GM12878 (cell line): ENCODE results near the gene C6orf15. TPM values are rescaled to one million over a fixed set of nuclear protein-coding genes. Genes with fewer than 3 reads are reported as not detected.

Source experiments
- ATAC-seq: fragments of 200-7000 bp; cut with Tn5 transposase; 3 replicates; pipeline ENCODE4 v1.9.1; 2020; ENCODE audit warnings: mild to moderate bottlenecking, moderate library complexity
- BruUV-seq: library from RNA; stranded (reverse); fragments of 400-500 nt; replicated peaks from 2 replicates; lab custom pipeline; 2021; lab: Mats Ljungman, UMichigan
- CTCF ChIA-PET: fragments of 300-600 bp; sonication (Branson Sonifier 250); formaldehyde crosslinking; extraction: SDS; loops from one replicate; lab custom pipeline; 2021; ENCODE audit warnings: inconsistent platforms; lab: Yijun Ruan, JAX
- POLR2A ChIA-PET: fragments of 350-600 bp; formaldehyde crosslinking; extraction: SDS; loops from one replicate; lab custom pipeline; 2021; ENCODE audit warnings: inconsistent platforms; lab: Charles Lee
- RAD21 ChIA-PET: fragments of 300-600 bp; sonication (Branson Sonifier 250); formaldehyde crosslinking; loops from one replicate; lab custom pipeline; 2023; ENCODE audit warnings: antibody characterized with exemption; ENCODE audit not compliant: unreplicated experiment; lab: Charles Lee
- SMC1A ChIA-PET: fragments of 300-600 bp; sonication (Branson Sonifier 250); formaldehyde crosslinking; loops from one replicate; lab custom pipeline; 2023; ENCODE audit not compliant: unreplicated experiment, uncharacterized antibody; lab: Charles Lee
- DNase-seq: peaks from one replicate; pipeline ENCODE4 v3.0.0-alpha.2; 2011; ENCODE audit warnings: low read depth, low spot score
- FAIRE-seq: peaks from 3 replicates; lab custom pipeline; 2011; peaks lifted over from hg19 to GRCh38; lab: Jason Lieb, UNC
- H2AFZ ChIP-seq: 2 replicates; pipeline ENCODE4 v1.6.0; 2011; ENCODE audit warnings: low read depth, low read length, control low read depth; ENCODE audit not compliant: control insufficient read depth
- H3K27ac ChIP-seq: 2 replicates; pipeline ENCODE4 v1.5.1; 2011; ENCODE audit warnings: control low read depth; ENCODE audit not compliant: control insufficient read depth, insufficient read depth
- H3K27me3 ChIP-seq, 2 experiments: replicated peaks in 1 of 2; 2 replicates each; pipeline versions ENCODE4 v1.6.0 to v1.6.1; 2011; ENCODE audit warnings: low read length in 1 of 2; ENCODE audit not compliant: control insufficient read depth in 2 of 2, insufficient read depth in 2 of 2
- H3K36me3 ChIP-seq, 2 experiments: 2 replicates each; pipeline ENCODE4 v1.5.1; 2011; ENCODE audit warnings: low read length in 1 of 2; ENCODE audit not compliant: control insufficient read depth in 2 of 2, insufficient read depth in 2 of 2
- H3K4me1 ChIP-seq: 2 replicates; pipeline ENCODE4 v1.6.1; 2011; ENCODE audit warnings: mild to moderate bottlenecking, low read length, moderate library complexity, mixed read lengths; ENCODE audit not compliant: control insufficient read depth, insufficient read depth
- H3K4me2 ChIP-seq: 2 replicates; pipeline ENCODE4 v1.6.0; 2011; ENCODE audit warnings: control low read depth; ENCODE audit not compliant: control insufficient read depth, insufficient read depth
- H3K4me3 ChIP-seq: fragments of 200-600 bp; sonication (generic); 2 replicates; pipeline ENCODE4 v1.5.1; 2016
- H3K79me2 ChIP-seq: 2 replicates; pipeline ENCODE4 v1.6.0; 2011; ENCODE audit warnings: low read length; ENCODE audit not compliant: control insufficient read depth, insufficient read depth
- H3K9ac ChIP-seq: 2 replicates; pipeline ENCODE4 v1.8.0; 2011; ENCODE audit warnings: low read length, control low read depth, mixed read lengths; ENCODE audit not compliant: control insufficient read depth, insufficient read depth
- H3K9me3 ChIP-seq: replicated peaks from 3 replicates; pipeline ENCODE4 v1.5.1; 2011; ENCODE audit warnings: mild to moderate bottlenecking, low read length; ENCODE audit not compliant: control insufficient read depth, insufficient read depth
- H4K20me1 ChIP-seq: 2 replicates; pipeline ENCODE4 v1.6.0; 2011; ENCODE audit not compliant: control insufficient read depth, insufficient read depth
- CHD1 ChIP-seq: IDR thresholded peaks from 2 replicates; pipeline ENCODE4 v1.6.1; 2012; ENCODE audit warnings: low read depth, low read length, improper control_type of control experiment
- ESRRA ChIP-seq: IDR thresholded peaks from 2 replicates; pipeline ENCODE4 v1.6.1; 2012; ENCODE audit warnings: mild to moderate bottlenecking, low read length, improper control_type of control experiment
- HCFC1 ChIP-seq: fragments of 150-350 bp; IDR thresholded peaks from 2 replicates; pipeline ENCODE4 v1.6.1; 2014; ENCODE audit warnings: low read length
- HDAC2 ChIP-seq: fragments of 200-600 bp; sonication (generic); IDR thresholded peaks from 2 replicates; pipeline ENCODE4 v1.6.1; 2017
- HDAC6 ChIP-seq: fragments of 200-600 bp; sonication (generic); IDR thresholded peaks from one replicate; pipeline ENCODE4 v1.8.0; 2017; ENCODE audit warnings: antibody characterized with exemption; ENCODE audit not compliant: unreplicated experiment
- IRF5 ChIP-seq: fragments of 450-650 bp; IDR thresholded peaks from 2 replicates; pipeline ENCODE4 v1.6.1; 2017; ENCODE audit warnings: borderline replicate concordance
- JUNB ChIP-seq: IDR thresholded peaks from 2 replicates; pipeline ENCODE4 v1.6.1; 2016; ENCODE audit warnings: antibody characterized with exemption, mild to moderate bottlenecking
- JUND ChIP-seq: IDR thresholded peaks from 2 replicates; pipeline ENCODE4 v1.6.1; 2012; ENCODE audit warnings: low read depth, mild to moderate bottlenecking, low read length, improper control_type of control experiment, moderate library complexity
- KAT2A ChIP-seq: conservative IDR thresholded peaks from 2 replicates; pipeline ENCODE4 v1.6.1; 2011; ENCODE audit warnings: low read depth, low read length; ENCODE audit not compliant: control insufficient read depth
- NR2C1 ChIP-seq: fragments of 450-650 bp; IDR thresholded peaks from 2 replicates; pipeline ENCODE4 v1.6.1; 2017; ENCODE audit warnings: antibody characterized with exemption, mild to moderate bottlenecking, moderate library complexity
- PKNOX1 ChIP-seq: fragments of 450-650 bp; IDR thresholded peaks from 2 replicates; pipeline ENCODE4 v1.6.1; 2016; ENCODE audit warnings: mild to moderate bottlenecking
- RUNX3 ChIP-seq: IDR thresholded peaks from 2 replicates; pipeline ENCODE4 v1.6.1; 2012; ENCODE audit warnings: low read length, inconsistent platforms
- SKIL ChIP-seq: fragments of 450-650 bp; IDR thresholded peaks from 2 replicates; pipeline ENCODE4 v1.6.1; 2017; ENCODE audit warnings: mild to moderate bottlenecking, low read depth, inconsistent platforms; ENCODE audit not compliant: poor library complexity, severe bottlenecking
- SMARCA5 ChIP-seq: fragments of 450-650 bp; IDR thresholded peaks from 2 replicates; pipeline ENCODE4 v1.6.1; 2017; ENCODE audit warnings: mild to moderate bottlenecking
- TCF12 ChIP-seq: IDR thresholded peaks from 2 replicates; pipeline ENCODE4 v1.6.1; 2011; ENCODE audit warnings: low read depth, mild to moderate bottlenecking, low read length
- ZNF24 ChIP-seq: fragments of 450-650 bp; IDR thresholded peaks from 2 replicates; pipeline ENCODE4 v1.6.1; 2017; ENCODE audit warnings: antibody characterized with exemption, mild to moderate bottlenecking
- WGBS: methylation state at CpG from one replicate; pipeline ENCODE4 v1.1.6; 2016; ENCODE audit warnings: low lambda C conversion rate; ENCODE audit not compliant: insufficient replicate concordance, insufficient coverage; ENCODE audit errors: missing lambda C conversion rate; 5-methylcytosine and 5-hydroxymethylcytosine counted together
- in situ Hi-C: fragments of 300-500 bp; cut with MboI; formaldehyde crosslinking; loops from 9 replicates; pipeline ENCODE4 v1.14.3; 2018; ENCODE audit warnings: mixed read lengths
- intact Hi-C: fragments of 100-400 bp; cut with micrococcal nuclease; formaldehyde crosslinking; loops from one replicate; pipeline ENCODE4 v1.14.2; 2022; ENCODE audit not compliant: unreplicated experiment
- polyA plus RNA-seq, 11 experiments: library from polyadenylated mRNA; depleted of rRNA in 4 of 11; unstranded in 6 of 11; stranded (reverse) in 5 of 11; fragments of >200 nt; fragmentation: Nextera tagmentation in 4 of 11; fragmentation: Illumina TruSeq in 1 of 11; extraction: Ambion mirVana in 4 of 11; extraction: Trizol in 1 of 11; gene quantifications; 1 replicate in 1 of 11; 2 replicates in 10 of 11; pipeline versions ENCODE4 v1.2.1 to v1.2.3, GENCODE V29; 2011 to 2016; ENCODE audit warnings: inconsistent platforms in 2 of 11, missing spikeins in 2 of 11, low read depth in 1 of 11
- total RNA-seq, 4 experiments: library from RNA; depleted of rRNA in 3 of 4; stranded (reverse); fragments of >200 nt in 3 of 4; fragmentation: Illumina TruSeq in 1 of 4; extraction: Trizol in 1 of 4; gene quantifications; 2 replicates each; pipeline versions ENCODE4 v1.2.1 to v1.2.3, GENCODE V29; 2013 to 2021
- TF ChIP-seq, protein P1 (sequence below): fragments of 450-650 bp; IDR thresholded peaks from 2 replicates; pipeline ENCODE4 v1.6.1; 2017; ENCODE audit warnings: mild to moderate bottlenecking, moderate library complexity

Gene C6orf15
- total and polyA plus RNA-seq, 10 of the 15 experiments (the other 5 are each of a cell fraction or from before 2014, with no cell fraction given), result not detected

- TF ChIP-seq HDAC6 (no peak), CHD1 (no peak), HDAC2 (no peak)
- TF ChIP-seq, protein P1, sequence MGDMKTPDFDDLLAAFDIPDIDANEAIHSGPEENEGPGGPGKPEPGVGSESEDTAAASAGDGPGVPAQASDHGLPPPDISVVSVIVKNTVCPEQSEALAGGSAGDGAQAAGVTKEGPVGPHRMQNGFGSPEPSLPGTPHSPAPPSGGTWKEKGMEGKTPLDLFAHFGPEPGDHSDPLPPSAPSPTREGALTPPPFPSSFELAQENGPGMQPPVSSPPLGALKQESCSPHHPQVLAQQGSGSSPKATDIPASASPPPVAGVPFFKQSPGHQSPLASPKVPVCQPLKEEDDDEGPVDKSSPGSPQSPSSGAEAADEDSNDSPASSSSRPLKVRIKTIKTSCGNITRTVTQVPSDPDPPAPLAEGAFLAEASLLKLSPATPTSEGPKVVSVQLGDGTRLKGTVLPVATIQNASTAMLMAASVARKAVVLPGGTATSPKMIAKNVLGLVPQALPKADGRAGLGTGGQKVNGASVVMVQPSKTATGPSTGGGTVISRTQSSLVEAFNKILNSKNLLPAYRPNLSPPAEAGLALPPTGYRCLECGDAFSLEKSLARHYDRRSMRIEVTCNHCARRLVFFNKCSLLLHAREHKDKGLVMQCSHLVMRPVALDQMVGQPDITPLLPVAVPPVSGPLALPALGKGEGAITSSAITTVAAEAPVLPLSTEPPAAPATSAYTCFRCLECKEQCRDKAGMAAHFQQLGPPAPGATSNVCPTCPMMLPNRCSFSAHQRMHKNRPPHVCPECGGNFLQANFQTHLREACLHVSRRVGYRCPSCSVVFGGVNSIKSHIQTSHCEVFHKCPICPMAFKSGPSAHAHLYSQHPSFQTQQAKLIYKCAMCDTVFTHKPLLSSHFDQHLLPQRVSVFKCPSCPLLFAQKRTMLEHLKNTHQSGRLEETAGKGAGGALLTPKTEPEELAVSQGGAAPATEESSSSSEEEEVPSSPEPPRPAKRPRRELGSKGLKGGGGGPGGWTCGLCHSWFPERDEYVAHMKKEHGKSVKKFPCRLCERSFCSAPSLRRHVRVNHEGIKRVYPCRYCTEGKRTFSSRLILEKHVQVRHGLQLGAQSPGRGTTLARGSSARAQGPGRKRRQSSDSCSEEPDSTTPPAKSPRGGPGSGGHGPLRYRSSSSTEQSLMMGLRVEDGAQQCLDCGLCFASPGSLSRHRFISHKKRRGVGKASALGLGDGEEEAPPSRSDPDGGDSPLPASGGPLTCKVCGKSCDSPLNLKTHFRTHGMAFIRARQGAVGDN, result no peak
Measured at GRCh38 chr6:31145386-31145785, 33.0 kb upstream of the C6orf15 start (continued).

DNA sequence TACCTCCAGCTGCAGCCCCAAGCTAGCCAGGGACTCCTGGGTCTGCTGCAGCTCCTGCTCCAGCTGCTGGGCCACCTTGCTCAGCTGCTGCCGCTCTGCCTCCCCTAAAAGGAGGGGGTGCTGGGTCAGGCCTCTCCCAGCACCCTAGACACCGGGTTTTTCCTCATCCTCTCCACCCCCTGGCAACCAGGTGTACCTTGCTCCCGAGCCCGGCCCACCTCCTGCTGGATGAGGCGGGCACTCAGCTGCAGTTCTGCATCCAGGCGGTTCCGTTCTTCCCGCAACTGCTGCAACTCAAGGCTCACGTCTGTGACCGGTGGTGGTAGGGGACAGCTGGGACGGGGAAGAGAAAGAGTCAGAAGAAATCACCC is 32.6 kb upstream of the C6orf15 start:
- CTCF ChIA-PET, result interaction anchor here (1.0 to 22.9 kb wide), 4 partner anchors 15 to 221 kb away, joined by 3 to 326 read pairs (median 4); no protein-coding TSS in a partner anchor
- no peak overlapping the region for H3K27ac ChIP-seq
- no peaks in the 10 kb centered on the region for H3K9me3 ChIP-seq
- H3K4me3 ChIP-seq, result no peak overlapping the region
- WGBS, result 80% methylated on average over 11 of the region's 11 CpGs
- SMC1A ChIA-PET, result interaction anchor here (2.0 kb wide), 1 partner anchor 47 kb away, joined by 10 read pairs; no protein-coding TSS in a partner anchor
- peaks cover 0 to 4% of the 10 kb centered on the region in 2 experiments; a peak in 1 of 4 replicates for H3K36me3 ChIP-seq
- no peak overlapping the region for H3K9ac ChIP-seq
- ATAC-seq, result no peak
- H3K79me2 ChIP-seq, result no peaks in the 10 kb centered on the region
- BruUV-seq, result no TSS peak
- RAD21 ChIA-PET, result no interaction called here
- H3K4me2 ChIP-seq, result no peak overlapping the region
- no peak overlapping the region for H2AFZ ChIP-seq
- H3K27me3 ChIP-seq, result no peaks in the 10 kb centered on the region
- no peak for DNase-seq
- intact Hi-C loops, result no loop called here
- H3K4me1 ChIP-seq, result peaks cover 4% of the 10 kb centered on the region; the same call in 1 of the 2 replicates
- POLR2A ChIA-PET, result interaction anchor here (1.2 to 1.3 kb wide), 2 partner anchors 20 to 58 kb away, joined by 3 read pairs; no protein-coding TSS in a partner anchor
- in situ Hi-C loops, result no loop called here
- no peaks in the 10 kb centered on the region for H4K20me1 ChIP-seq
- FAIRE-seq, result no peak
- TF ChIP-seq NR2C1 (no peak), SMARCA5 (no peak), PKNOX1 (no peak), TCF12 (no peak), RUNX3 (no peak), IRF5 (no peak), JUND (no peak), KAT2A (no peak), ESRRA (no peak), HCFC1 (no peak), SKIL (no peak), JUNB (no peak), ZNF24 (no peak)
